HG03460 (cell line): ENCODE data around the gene HMGCLL1.

Experiments
- ATAC-seq: cut with Tn5 transposase; IDR thresholded peaks from one replicate; pipeline ENCODE4 v1.9.1; 2021; ENCODE audit not compliant: unreplicated experiment

The HMGCLL1 gene

GRCh38 chr6:55536391-55536956, 42.5 kb downstream of the HMGCLL1 start:
- ATAC-seq, result no peak

GRCh38 chr6:55531496-55531895, 47.5 kb downstream of the HMGCLL1 start:
- ATAC-seq, result no peak

- ATAC-seq, result no peak
These were observed 48.1 kb downstream of the HMGCLL1 start for GRCh38 chr6:55530931-55531330.

- ATAC-seq, result no peak
These were observed 50.4 kb downstream of the HMGCLL1 start for GRCh38 chr6:55528624-55529023.

GRCh38 chr6:55524441-55524840, 54.6 kb downstream of the HMGCLL1 start:
- ATAC-seq, result no peak

- no peak for ATAC-seq
These were observed 60.4 kb downstream of the HMGCLL1 start for GRCh38 chr6:55518529-55519060.

GRCh38 chr6:55516736-55517135, 62.3 kb downstream of the HMGCLL1 start:
- ATAC-seq, result no peak

GRCh38 chr6:55512904-55513303, 66.1 kb downstream of the HMGCLL1 start:
- ATAC-seq, result no peak

GRCh38 chr6:55511122-55511800, 67.7 kb downstream of the HMGCLL1 start:
- no peak for ATAC-seq

- no peak for ATAC-seq
These were observed 79.4 kb downstream of the HMGCLL1 start for GRCh38 chr6:55499591-55499990.

GRCh38 chr6:55497694-55498093, 81.3 kb downstream of the HMGCLL1 start:
- ATAC-seq, result no peak

GRCh38 chr6:55496201-55496600, 82.8 kb downstream of the HMGCLL1 start:
- ATAC-seq, result no peak

GRCh38 chr6:55495277-55495676, 83.7 kb downstream of the HMGCLL1 start:
- ATAC-seq, result no peak

GRCh38 chr6:55494411-55494810, 84.6 kb downstream of the HMGCLL1 start:
- ATAC-seq, result no peak

- no peak for ATAC-seq
These were observed 86.7 kb downstream of the HMGCLL1 start for GRCh38 chr6:55492259-55492658.

- no peak for ATAC-seq
These were observed 88.1 kb downstream of the HMGCLL1 start for GRCh38 chr6:55490871-55491270.

GRCh38 chr6:55474382-55474781, 104.6 kb downstream of the HMGCLL1 start:
- ATAC-seq, result no peak

- ATAC-seq, result no peak
These were observed 105.3 kb downstream of the HMGCLL1 start for GRCh38 chr6:55473722-55474121.

- no peak for ATAC-seq
These were observed 109.0 kb downstream of the HMGCLL1 start for GRCh38 chr6:55469951-55470366.

- no peak for ATAC-seq
These were observed 123.0 kb downstream of the HMGCLL1 start for GRCh38 chr6:55456016-55456415.

GRCh38 chr6:55450005-55450404, 129.0 kb downstream of the HMGCLL1 start:
- no peak for ATAC-seq

GRCh38 chr6:55449225-55449624, 129.8 kb downstream of the HMGCLL1 start:
- ATAC-seq, result no peak

GRCh38 chr6:55448451-55448850, 130.5 kb downstream of the HMGCLL1 start:
- ATAC-seq, result no peak
